Sigmoid colon (tissue), 7 donors: Measurements from ENCODE around the gene VEPH1. TPM values are rescaled to one million over a fixed set of nuclear protein-coding genes. Genes with fewer than 3 reads are reported as not detected.

Experiments used
- DNase-seq: peaks from one replicate; pipeline ENCODE4 v3.0.0-alpha.2; 2019
- H3K27ac ChIP-seq, 4 donors: fragments of 200-600 bp; sonication (generic); one replicate each; pipeline ENCODE4 v1.5.1; 2016 to 2019; ENCODE audit warnings: mild to moderate bottlenecking in 1 of 4
- H3K27me3 ChIP-seq, 3 donors: fragments of 200-600 bp; sonication (generic); one replicate each; pipeline ENCODE4 v1.5.1; 2019; ENCODE audit warnings: mild to moderate bottlenecking in 1 of 3
- H3K36me3 ChIP-seq, 4 donors: fragments of 200-600 bp; sonication (generic); one replicate each; pipeline ENCODE4 v1.5.1; 2016 to 2019
- H3K4me1 ChIP-seq, 4 donors: fragments of 200-600 bp; sonication (generic); one replicate each; pipeline ENCODE4 v1.5.1; 2017 to 2019
- H3K4me3 ChIP-seq, 4 donors: fragments of 200-600 bp; sonication (generic); one replicate each; pipeline ENCODE4 v1.5.1; 2017 to 2019; ENCODE audit warnings: mild to moderate bottlenecking in 2 of 4, moderate library complexity in 1 of 4
- H3K9me3 ChIP-seq, 4 donors: fragments of 200-600 bp in 3 of 4; sonication (generic) in 3 of 4; one replicate each; pipeline versions ENCODE4 v1.5.1 to v1.6.1; 2013 to 2019
- CTCF ChIP-seq, 4 experiments: fragments of 450-650 bp in 3 of 4; fragments of 200-600 bp in 1 of 4; IDR thresholded peaks; one replicate each; pipeline ENCODE4 v1.5.1; 2016 to 2019; ENCODE audit warnings: antibody characterized with exemption in 4 of 4, mild to moderate bottlenecking in 3 of 4, moderate library complexity in 2 of 4
- EP300 ChIP-seq, 4 donors: sonication (generic); formaldehyde crosslinking; IDR thresholded peaks; one replicate each; pipeline ENCODE4 v1.6.1; 2017; ENCODE audit warnings: antibody characterized with exemption in 4 of 4
- POLR2A ChIP-seq, 2 donors: fragments of 450-650 bp; IDR thresholded peaks; one replicate each; pipeline ENCODE4 v1.6.1; 2016; ENCODE audit warnings: antibody characterized with exemption in 2 of 2, mild to moderate bottlenecking in 2 of 2, moderate library complexity in 2 of 2
- POLR2AphosphoS5 ChIP-seq, 4 donors: sonication (generic); formaldehyde crosslinking; IDR thresholded peaks; one replicate each; pipeline ENCODE4 v1.6.1; 2017; ENCODE audit warnings: antibody characterized with exemption in 4 of 4
- WGBS, 2 donors: extraction: QIAGEN DNeasy Blood & Tissue Kit; methylation state at CpG; one replicate each; pipeline ENCODE4 v1.1.7; 2013; 5-methylcytosine and 5-hydroxymethylcytosine counted together
- intact Hi-C: fragments of 100-400 bp; cut with DNase I; formaldehyde crosslinking; loops from one replicate; pipeline ENCODE4 v1.15.1; 2023
- polyA plus RNA-seq, 3 donors: library from polyadenylated mRNA; stranded (reverse); fragments of 200-250 nt; gene quantifications; one replicate each; pipeline ENCODE4 v1.2.3, GENCODE V29; 2013
- total RNA-seq, 4 donors: library from RNA; depleted of rRNA; stranded (reverse); fragments of >200 nt; gene quantifications; one replicate each; pipeline ENCODE4 v1.1.0, GENCODE V29; 2016
- donor health status: healthy with polysubstance abuse.
- donor health status: Bipolar disorder and iron deficiency.
- donor health status: healthy.

VEPH1 gene
- total and polyA plus RNA-seq, 7 donors = 0.14 to 1.8 (median 0.87) TPM; not detected in 1

- H3K36me3 ChIP-seq = no peaks in the 10 kb centered on the region
- H3K27me3 ChIP-seq = no peaks in the 10 kb centered on the region
- TF ChIP-seq EP300 (IDR thresholded peaks at IDR 0.05) (no peak), CTCF (IDR thresholded peaks at IDR 0.05) (no peak), POLR2AphosphoS5 (IDR thresholded peaks at IDR 0.05) (no peak)
- intact Hi-C loops = no loop called here
- 78 to 84% methylated on average over 3 of the region's 3 CpGs for WGBS, 2 donors
- no peaks in the 10 kb centered on the region for H3K9me3 ChIP-seq
- H3K27ac ChIP-seq = no peak overlapping the region
- H3K4me3 ChIP-seq = no peak overlapping the region
- DNase-seq = no peak
- H3K4me1 ChIP-seq = no peaks in the 10 kb centered on the region
Observed at GRCh38 chr3:157226173-157226847, 276.9 kb downstream of the VEPH1 start.

- 94% methylated on average over 1 of the region's 1 CpG for WGBS, 2 donors
- no peaks in the 10 kb centered on the region for H3K27me3 ChIP-seq
- TF ChIP-seq POLR2A (IDR thresholded peaks at IDR 0.05) (no peak), CTCF (IDR thresholded peaks at IDR 0.05) (no peak), POLR2AphosphoS5 (IDR thresholded peaks at IDR 0.05) (no peak), EP300 (IDR thresholded peaks at IDR 0.05) (no peak)
- H3K4me1 ChIP-seq = no peaks in the 10 kb centered on the region
- no peak overlapping the region for H3K4me3 ChIP-seq
- H3K9me3 ChIP-seq = no peaks in the 10 kb centered on the region
- intact Hi-C loops = no loop called here
- no peaks in the 10 kb centered on the region for H3K36me3 ChIP-seq
- DNase-seq = no peak
- H3K27ac ChIP-seq = no peak overlapping the region
Observed at GRCh38 chr3:157225001-157225400, 278.2 kb downstream of the VEPH1 start.

GRCh38 chr3:157220883-157221282 is 282.3 kb downstream of the VEPH1 start:
- no peaks in the 10 kb centered on the region for H3K36me3 ChIP-seq
- DNase-seq = no peak
- intact Hi-C loops = no loop called here
- no peaks in the 10 kb centered on the region for H3K4me1 ChIP-seq
- H3K27me3 ChIP-seq = no peaks in the 10 kb centered on the region
- 74 to 91% methylated on average over 2 of the region's 2 CpGs for whole genome bisulfite sequencing, 2 donors
- H3K9me3 ChIP-seq = no peaks in the 10 kb centered on the region
- no peak for TF ChIP-seq EP300 (IDR thresholded peaks at IDR 0.05)
- no peak overlapping the region for H3K4me3 ChIP-seq
- no peak overlapping the region for H3K27ac ChIP-seq

GRCh38 chr3:157220211-157220610 is 283.0 kb downstream of the VEPH1 start:
- intact Hi-C loops = no loop called here
- no peaks in the 10 kb centered on the region for H3K27me3 ChIP-seq
- no peaks in the 10 kb centered on the region for H3K4me1 ChIP-seq
- no peak overlapping the region for H3K27ac ChIP-seq
- no peak overlapping the region for H3K4me3 ChIP-seq
- DNase-seq = no peak
- no peaks in the 10 kb centered on the region for H3K9me3 ChIP-seq
- WGBS, 2 donors = 9 to 48% methylated on average over 1 of the region's 1 CpG
- no peak for TF ChIP-seq POLR2A (IDR thresholded peaks at IDR 0.05)
- no peak for TF ChIP-seq POLR2AphosphoS5 (IDR thresholded peaks at IDR 0.05)
- TF ChIP-seq EP300 (IDR thresholded peaks at IDR 0.05) = no peak
- no peak for TF ChIP-seq CTCF (IDR thresholded peaks at IDR 0.05)
- no peaks in the 10 kb centered on the region for H3K36me3 ChIP-seq

GRCh38 chr3:157219215-157219614 is 284.0 kb downstream of the VEPH1 start:
- H3K4me3 ChIP-seq = no peak overlapping the region
- 90 to 94% methylated on average over 3 of the region's 3 CpGs for WGBS, 2 donors
- DNase-seq = no peak
- no peaks in the 10 kb centered on the region for H3K9me3 ChIP-seq
- H3K4me1 ChIP-seq = no peaks in the 10 kb centered on the region
- TF ChIP-seq POLR2A (IDR thresholded peaks at IDR 0.05) (no peak), CTCF (IDR thresholded peaks at IDR 0.05) (no peak)
- H3K36me3 ChIP-seq = no peaks in the 10 kb centered on the region
- intact Hi-C loops = no loop called here
- H3K27ac ChIP-seq = no peak overlapping the region
- no peaks in the 10 kb centered on the region for H3K27me3 ChIP-seq

Other genes starting within 250 kb of the VEPH1 start
- gene PTX3, start 66.6 kb downstream of the VEPH1 start, total RNA-seq = 10 to 100 TPM in 2 of 4 donors, 1 to 10 TPM in 1, under 1 TPM in 1; 0.83 to 34.2 (median 7.3) TPM
- gene PTX3, start 66.6 kb downstream of the VEPH1 start, polyA plus RNA-seq = 10 to 100 TPM in 1 of 3 donors, 1 to 10 TPM in 1, under 1 TPM in 1; 0.69 to 10.9 (median 5.4) TPM